ENCODE results near the gene PPP6R1. TPM values are rescaled to one million over a fixed set of nuclear protein-coding genes. Genes with fewer than 3 reads are reported as not detected.

PPP6R1 gene
- total RNA-seq, 2 donors from 2014 or later = 46.7 to 52.3 TPM

DNA sequence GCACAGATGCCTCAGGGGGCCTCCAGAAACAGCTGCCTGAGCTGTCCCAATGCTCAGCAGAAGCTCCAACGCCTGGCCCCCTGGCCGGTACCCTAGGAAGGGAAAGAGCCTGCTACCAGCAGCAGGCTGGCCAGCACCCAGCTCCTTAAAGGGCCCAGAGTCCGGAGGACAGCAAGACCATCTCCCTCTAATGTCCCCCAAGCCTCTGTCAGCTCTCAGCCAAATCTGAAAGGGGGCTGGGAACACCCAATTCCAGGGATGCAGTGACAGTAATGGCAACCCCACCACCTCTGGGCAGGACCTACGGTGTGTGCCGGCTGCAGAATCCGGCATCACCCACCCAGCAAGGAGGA lies 4.2 kb downstream of the PPP6R1 start:
- no peak overlapping the region for H3K27ac ChIP-seq
- H3K4me1 ChIP-seq (ENCODE audit: control insufficient read depth in 1 of 2, low read depth in 2 of 2) = peaks cover 36 to 52% of the 10 kb centered on the region in 2 donors
- DNase-seq (ENCODE audit: low spot score) = no peak
- H3K9me3 ChIP-seq = no peaks in the 10 kb centered on the region
- H3K36me3 ChIP-seq = peaks cover 3% of the 10 kb centered on the region
- H3K4me3 ChIP-seq = peak overlapping the region; percentile 57
- no peak for ATAC-seq (ENCODE audit: insufficient number of reproducible peaks, low FRiP score, low read depth)
- TF ChIP-seq, protein P1, sequence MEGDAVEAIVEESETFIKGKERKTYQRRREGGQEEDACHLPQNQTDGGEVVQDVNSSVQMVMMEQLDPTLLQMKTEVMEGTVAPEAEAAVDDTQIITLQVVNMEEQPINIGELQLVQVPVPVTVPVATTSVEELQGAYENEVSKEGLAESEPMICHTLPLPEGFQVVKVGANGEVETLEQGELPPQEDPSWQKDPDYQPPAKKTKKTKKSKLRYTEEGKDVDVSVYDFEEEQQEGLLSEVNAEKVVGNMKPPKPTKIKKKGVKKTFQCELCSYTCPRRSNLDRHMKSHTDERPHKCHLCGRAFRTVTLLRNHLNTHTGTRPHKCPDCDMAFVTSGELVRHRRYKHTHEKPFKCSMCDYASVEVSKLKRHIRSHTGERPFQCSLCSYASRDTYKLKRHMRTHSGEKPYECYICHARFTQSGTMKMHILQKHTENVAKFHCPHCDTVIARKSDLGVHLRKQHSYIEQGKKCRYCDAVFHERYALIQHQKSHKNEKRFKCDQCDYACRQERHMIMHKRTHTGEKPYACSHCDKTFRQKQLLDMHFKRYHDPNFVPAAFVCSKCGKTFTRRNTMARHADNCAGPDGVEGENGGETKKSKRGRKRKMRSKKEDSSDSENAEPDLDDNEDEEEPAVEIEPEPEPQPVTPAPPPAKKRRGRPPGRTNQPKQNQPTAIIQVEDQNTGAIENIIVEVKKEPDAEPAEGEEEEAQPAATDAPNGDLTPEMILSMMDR (IDR thresholded peaks at IDR 0.05) = no peak
- no peaks in the 10 kb centered on the region for H3K27me3 ChIP-seq (replicated peaks; ENCODE audit: insufficient read depth)

DNA sequence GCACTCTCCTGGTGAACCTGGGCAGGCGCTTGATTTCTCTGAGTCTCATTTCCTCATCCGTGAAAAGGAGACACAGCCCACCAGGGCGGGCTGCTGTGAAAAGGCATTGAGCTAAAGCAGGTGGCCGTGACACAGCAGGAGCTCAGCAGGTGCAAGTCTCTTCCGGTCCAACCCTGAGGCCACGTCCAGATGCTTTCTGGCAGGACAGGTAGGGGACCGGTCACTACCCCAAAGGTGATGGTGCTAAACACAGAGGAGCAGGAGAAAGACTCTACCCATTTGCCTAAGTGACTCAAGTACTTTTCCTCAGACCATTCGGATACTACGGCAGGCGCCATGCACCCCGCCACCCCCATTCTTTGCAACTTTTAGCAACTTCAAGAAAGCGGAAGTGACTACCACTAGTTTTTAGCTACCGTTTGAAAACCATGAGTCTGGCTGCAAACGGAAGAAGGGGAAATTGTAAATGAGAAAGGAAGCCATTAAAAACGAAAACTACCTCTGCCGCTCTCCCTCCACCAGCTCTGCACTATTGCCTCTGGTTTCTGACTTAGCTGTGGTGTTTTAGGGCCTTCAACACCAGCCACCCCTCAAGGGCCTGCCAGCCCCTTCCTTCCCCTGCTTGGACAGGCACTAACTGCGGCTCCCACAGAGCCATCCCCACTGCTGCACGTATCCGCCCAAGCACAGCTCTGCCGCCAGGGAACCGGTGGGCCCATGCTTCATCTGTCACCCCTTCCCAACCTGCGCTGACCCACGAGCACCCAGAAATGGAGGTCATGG lies 4.8 kb downstream of the PPP6R1 start:
- Histone ChIP-seq H3K27ac (no peak overlapping the region), H3K36me3 (peaks cover 3% of the 10 kb centered on the region), H3K4me1 (ENCODE audit: control insufficient read depth in 1 of 2, low read depth in 2 of 2) (peaks cover 36 to 51% of the 10 kb centered on the region in 2 donors), H3K27me3 (replicated peaks; ENCODE audit: insufficient read depth) (no peaks in the 10 kb centered on the region), H3K4me3 (peak overlapping the region; percentile 57), H3K9me3 (no peaks in the 10 kb centered on the region)
- ATAC-seq (ENCODE audit: insufficient number of reproducible peaks, low FRiP score, low read depth) (no peak), DNase-seq (ENCODE audit: low spot score) (no peak)
- TF ChIP-seq, protein P1 (IDR thresholded peaks at IDR 0.05) = no peak

DNA sequence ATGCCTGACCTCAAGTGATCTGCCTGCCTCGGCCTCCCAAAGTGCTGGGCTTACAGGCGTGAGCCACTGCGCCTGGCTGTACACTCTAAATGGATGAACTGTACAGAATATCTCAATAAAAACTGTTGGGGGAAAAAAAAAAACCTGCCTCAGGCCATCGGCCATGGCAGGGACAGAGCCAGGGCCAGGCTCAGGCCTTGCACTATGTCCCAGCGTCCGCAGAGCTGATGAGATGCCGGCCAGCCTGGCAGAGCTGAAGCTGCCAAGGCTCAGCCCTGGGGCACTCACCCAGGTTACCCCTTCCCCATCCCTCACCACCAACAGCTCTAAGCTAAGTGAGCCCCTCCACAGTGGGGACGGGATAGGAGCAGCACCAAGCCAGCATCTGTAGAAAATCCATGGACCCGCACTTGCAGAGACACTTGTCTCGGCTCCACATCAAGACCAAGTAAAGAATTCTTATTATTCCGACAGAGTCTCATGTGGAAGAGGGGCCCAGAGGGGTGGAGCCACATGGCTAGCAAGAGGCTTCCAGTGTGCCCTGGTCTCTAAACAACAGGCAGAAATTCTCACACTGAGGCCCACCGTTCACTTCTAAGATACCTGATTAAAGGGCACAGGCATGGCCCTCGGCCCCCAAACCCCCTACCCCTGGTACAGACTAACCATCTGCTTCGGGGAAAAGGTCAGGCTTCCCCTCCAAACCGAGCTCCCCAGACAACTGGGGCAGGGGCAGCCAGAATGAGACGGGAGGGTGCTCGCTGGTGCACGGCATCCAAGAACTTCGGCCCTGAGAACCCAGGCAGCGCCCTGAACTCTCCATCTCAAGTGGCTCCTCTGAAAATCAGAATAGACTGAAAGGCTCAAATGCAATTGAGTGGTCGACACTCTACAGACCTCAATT lies 5.8 kb downstream of the PPP6R1 start:
- TF ChIP-seq, protein P1 (IDR thresholded peaks at IDR 0.05) = no peak
- Histone ChIP-seq H3K27me3 (replicated peaks; ENCODE audit: insufficient read depth) (no peaks in the 10 kb centered on the region), H3K36me3 (peaks cover 3% of the 10 kb centered on the region), H3K4me1 (ENCODE audit: control insufficient read depth in 1 of 2, low read depth in 2 of 2) (peaks cover 36 to 51% of the 10 kb centered on the region in 2 donors), H3K27ac (no peak overlapping the region), H3K4me3 (no peak overlapping the region), H3K9me3 (no peaks in the 10 kb centered on the region)
- DNase-seq (ENCODE audit: low spot score) (no peak), ATAC-seq (ENCODE audit: insufficient number of reproducible peaks, low FRiP score, low read depth) (no peak)

DNA sequence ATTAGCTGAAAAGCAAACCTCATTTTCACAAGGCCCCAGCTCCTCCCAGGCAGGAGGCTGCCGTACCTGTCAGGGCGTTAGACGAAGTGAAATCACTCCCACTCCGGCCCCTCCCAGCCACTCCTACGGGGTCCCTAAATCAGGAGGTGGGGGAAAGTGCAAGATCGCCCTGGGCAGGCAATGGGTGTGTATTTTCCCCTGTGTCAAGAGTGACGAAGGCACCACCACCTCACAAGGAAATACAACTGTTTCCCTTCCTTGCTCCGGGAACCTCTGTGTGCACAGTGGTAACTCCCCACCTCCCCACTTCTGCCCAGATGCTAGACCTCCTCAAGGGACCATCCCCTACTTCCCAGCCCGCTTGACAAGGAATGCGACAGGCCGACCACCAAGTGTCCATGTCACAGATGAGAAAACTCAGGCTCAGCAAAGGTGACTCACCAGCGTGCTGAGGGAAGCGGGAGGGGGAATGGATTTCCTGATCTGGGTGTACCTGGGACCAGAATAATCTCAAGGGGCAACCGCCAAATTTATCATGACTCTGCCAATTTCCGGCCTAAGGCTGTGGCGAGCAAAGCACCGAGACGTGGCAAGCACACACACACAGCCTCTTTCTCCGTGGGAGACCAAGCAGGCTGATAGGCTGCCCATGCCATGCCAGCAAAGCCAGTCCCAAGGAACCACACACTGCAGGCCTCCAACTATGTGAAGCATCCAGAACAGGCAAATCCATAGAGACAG lies 7.3 kb downstream of the PPP6R1 start:
- TF ChIP-seq, protein P1 (IDR thresholded peaks at IDR 0.05) = no peak
- peaks cover 7% of the 10 kb centered on the region for H3K36me3 ChIP-seq
- no peak overlapping the region for H3K27ac ChIP-seq
- DNase-seq (ENCODE audit: low spot score) = no peak
- no peaks in the 10 kb centered on the region for H3K9me3 ChIP-seq
- peaks cover 25 to 37% of the 10 kb centered on the region in 2 donors for H3K4me1 ChIP-seq (ENCODE audit: control insufficient read depth in 1 of 2, low read depth in 2 of 2)
- H3K4me3 ChIP-seq = no peak overlapping the region
- no peak for ATAC-seq (ENCODE audit: insufficient number of reproducible peaks, low FRiP score, low read depth)
- H3K27me3 ChIP-seq (replicated peaks; ENCODE audit: insufficient read depth) = no peaks in the 10 kb centered on the region
